ENCODE results near the gene ERC2.

- TF ChIP-seq EZH2 (IDR thresholded peaks at IDR 0.05; ENCODE audit: low read length, missing control alignments) (no peak), CTCF (conservative IDR thresholded peaks at IDR 0.05 in 1 of 2, IDR thresholded peaks at IDR 0.05 in 1 of 2; ENCODE audit: low read depth in 1 of 2, low read length in 2 of 2) (no peak)
These were observed 34.5 kb upstream of the ERC2 start for GRCh38 chr3:56502738-56503137.

All from fibroblast of lung (primary cell).